ENCODE data around the gene RPL29.
"Not testable (repeated sequence)": the region's sequence is repeated elsewhere in the genome, so short reads cannot be mapped to it uniquely, and the experiment has no call there.

RPL29 gene

GRCh38 chr3:51995346-51996163 lies at the start of gene RPL29:
RPL29 (minus strand) TSS chr3:51995895; CDS start chr3:51995461, 434 bp downstream.
- DNase-seq (ENCODE audit: low read depth in 2 of 2) = peak; percentile 83 to 86

- DNase-seq (ENCODE audit: low read depth in 2 of 2) = no peak
Measured at GRCh38 chr3:52044869-52045619, 49.3 kb upstream of the RPL29 start.

GRCh38 chr3:52043750-52044149 lies 48.1 kb upstream of the RPL29 start:
- DNase-seq (ENCODE audit: low read depth in 2 of 2) = no peak

GRCh38 chr3:52043039-52043438 lies 47.3 kb upstream of the RPL29 start:
- not testable (repeated sequence) for DNase-seq (ENCODE audit: low read depth in 2 of 2)

GRCh38 chr3:52041118-52041731 lies 45.5 kb upstream of the RPL29 start:
- no peak for DNase-seq (ENCODE audit: low read depth in 2 of 2)

- DNase-seq (ENCODE audit: low read depth in 2 of 2) = no peak
Measured at GRCh38 chr3:52040600-52040999, 44.9 kb upstream of the RPL29 start.

- no peak for DNase-seq (ENCODE audit: low read depth in 2 of 2)
Measured at GRCh38 chr3:52039846-52040245, 44.2 kb upstream of the RPL29 start.

GRCh38 chr3:52039426-52039825 lies 43.7 kb upstream of the RPL29 start:
- no peak for DNase-seq (ENCODE audit: low read depth in 2 of 2)

- DNase-seq (ENCODE audit: low read depth in 2 of 2) = no peak
Measured at GRCh38 chr3:52038227-52038626, 42.5 kb upstream of the RPL29 start.

GRCh38 chr3:52037291-52037690 lies 41.6 kb upstream of the RPL29 start:
- no peak for DNase-seq (ENCODE audit: low read depth in 2 of 2)

GRCh38 chr3:52036829-52037228 lies 41.1 kb upstream of the RPL29 start:
- DNase-seq (ENCODE audit: low read depth in 2 of 2) = no peak

- DNase-seq (ENCODE audit: low read depth in 2 of 2) = no peak
Measured at GRCh38 chr3:52036222-52036694, 40.6 kb upstream of the RPL29 start.

GRCh38 chr3:52034651-52035050 lies 39.0 kb upstream of the RPL29 start:
- DNase-seq (ENCODE audit: low read depth in 2 of 2) = no peak

GRCh38 chr3:52034212-52034611 lies 38.5 kb upstream of the RPL29 start:
- no peak for DNase-seq (ENCODE audit: low read depth in 2 of 2)

- DNase-seq (ENCODE audit: low read depth in 2 of 2) = not testable (repeated sequence)
Measured at GRCh38 chr3:52033748-52034147, 38.1 kb upstream of the RPL29 start.

GRCh38 chr3:52032702-52033408 lies 37.2 kb upstream of the RPL29 start:
- DNase-seq (ENCODE audit: low read depth in 2 of 2) = no peak

GRCh38 chr3:52031896-52032295 lies 36.2 kb upstream of the RPL29 start:
- DNase-seq (ENCODE audit: low read depth in 2 of 2) = no peak

GRCh38 chr3:52030714-52031310 lies 35.1 kb upstream of the RPL29 start:
- no peak for DNase-seq (ENCODE audit: low read depth in 2 of 2)

GRCh38 chr3:52029535-52029934 lies 33.8 kb upstream of the RPL29 start:
- DNase-seq (ENCODE audit: low read depth in 2 of 2) = no peak

GRCh38 chr3:52029053-52029452 lies 33.4 kb upstream of the RPL29 start:
- DNase-seq (ENCODE audit: low read depth in 2 of 2) = no peak

GRCh38 chr3:52028572-52028971 lies 32.9 kb upstream of the RPL29 start:
- no peak for DNase-seq (ENCODE audit: low read depth in 2 of 2)

All from stimulated activated CD4-positive, alpha-beta T cell treated with anti-CD3 and anti-CD28 coated beads, Interleukin-12 subunit alpha, Interleukin-12 subunit beta, amount 100 ng/mL, for 24 hours (primary cell).